A549 (cell line): ENCODE data around the gene SORCS3. TPM values are rescaled to one million over a fixed set of nuclear protein-coding genes. Genes with fewer than 3 reads are reported as not detected.
"Not testable (repeated sequence)": the region's sequence is repeated elsewhere in the genome, so short reads cannot be mapped to it uniquely, and the experiment has no call there.

Experiments used
- ATAC-seq, 2 experiments: fragments of 200-7000 bp in 1 of 2; fragments of >200 bp in 1 of 2; cut with Nextera tagmentation in 1 of 2; cut with Tn5 transposase in 1 of 2; 3 replicates each; pipeline versions ENCODE4 v1.8.0 to v1.9.1; 2018 to 2020; ENCODE audit warnings: mild to moderate bottlenecking in 1 of 2, moderate library complexity in 1 of 2
- CTCF ChIA-PET: fragments of 300-600 bp; sonication (Branson Sonifier 250); formaldehyde crosslinking; extraction: SDS; loops from one replicate; lab custom pipeline; 2021; ENCODE audit warnings: antibody characterized with exemption, inconsistent platforms; lab: Yijun Ruan, JAX
- POLR2A ChIA-PET: fragments of 350-600 bp; formaldehyde crosslinking; extraction: SDS; loops from one replicate; lab custom pipeline; 2021; ENCODE audit warnings: antibody characterized with exemption, inconsistent platforms; lab: Yijun Ruan, JAX
- DNase-seq, 2 experiments: peaks; one replicate each; pipeline versions ENCODE4 v3.0.0 to v3.0.0-alpha.2; 2011 to 2016; ENCODE audit warnings: low read depth in 1 of 2, low spot score in 1 of 2
- FAIRE-seq: peaks from 2 replicates; lab custom pipeline; 2011; peaks lifted over from hg19 to GRCh38; lab: Jason Lieb, UNC
- H3K27ac ChIP-seq, 2 experiments: fragments of >200 bp; sonication (Bioruptor Twin); formaldehyde crosslinking; 3 replicates each; pipeline ENCODE4 v1.5.1; 2016 to 2017
- H3K4me1 ChIP-seq: fragments of >200 bp; sonication (Bioruptor Twin); formaldehyde crosslinking; 3 replicates; pipeline ENCODE4 v1.6.1; 2016
- H3K4me2 ChIP-seq: fragments of >200 bp; sonication (Bioruptor Twin); formaldehyde crosslinking; 3 replicates; pipeline ENCODE4 v1.6.1; 2016
- H3K4me3 ChIP-seq: fragments of >200 bp; sonication (Bioruptor Twin); formaldehyde crosslinking; 3 replicates; pipeline ENCODE4 v1.5.1; 2016
- H3K9me3 ChIP-seq: fragments of >200 bp; sonication (Bioruptor Twin); formaldehyde crosslinking; 3 replicates; pipeline ENCODE4 v1.6.1; 2016
- CHD4 ChIP-seq: fragments of 200-600 bp; sonication (generic); IDR thresholded peaks from 2 replicates; pipeline ENCODE4 v1.6.1; 2016; ENCODE audit warnings: antibody characterized with exemption, mild to moderate bottlenecking, borderline replicate concordance
- EHMT2 ChIP-seq: fragments of 200-600 bp; sonication (generic); IDR thresholded peaks from 2 replicates; pipeline ENCODE4 v1.6.1; 2016; ENCODE audit warnings: antibody characterized with exemption, low read depth, mild to moderate bottlenecking, moderate library complexity
- ESRRA ChIP-seq: fragments of 150-350 bp; IDR thresholded peaks from 2 replicates; pipeline ENCODE4 v1.6.1; 2014; ENCODE audit warnings: mild to moderate bottlenecking, low read length, borderline replicate concordance
- FOSB ChIP-seq: fragments of 250-450 bp; sonication (Bioruptor Pico); IDR thresholded peaks from 2 replicates; pipeline ENCODE4 v1.5.0; 2020; ENCODE audit warnings: mild to moderate bottlenecking, moderate library complexity
- FOSL2 ChIP-seq, 2 experiments: fragments of 450-650 bp in 1 of 2; fragments of >200 bp in 1 of 2; sonication (Bioruptor Twin) in 1 of 2; formaldehyde crosslinking; IDR thresholded peaks; 2 replicates each; pipeline versions ENCODE4 v1.5.0 to v1.6.1; 2016 to 2020; ENCODE audit warnings: mild to moderate bottlenecking in 1 of 2, moderate library complexity in 1 of 2
- HDAC2 ChIP-seq: fragments of 200-600 bp; sonication (generic); IDR thresholded peaks from 2 replicates; pipeline ENCODE4 v1.6.1; 2016
- JUNB ChIP-seq: fragments of >200 bp; sonication (Bioruptor Twin); formaldehyde crosslinking; IDR thresholded peaks from 2 replicates; pipeline ENCODE4 v1.6.1; 2016
- KDM1A ChIP-seq: fragments of 200-600 bp; sonication (generic); IDR thresholded peaks from 2 replicates; pipeline ENCODE4 v1.6.1; 2016; ENCODE audit warnings: low read depth, mild to moderate bottlenecking
- KDM5A ChIP-seq: fragments of 200-600 bp; sonication (generic); IDR thresholded peaks from 2 replicates; pipeline ENCODE4 v1.6.1; 2016; ENCODE audit warnings: antibody characterized with exemption, mild to moderate bottlenecking
- MAZ ChIP-seq: fragments of 150-350 bp; IDR thresholded peaks from 2 replicates; pipeline ENCODE4 v1.6.1; 2014; ENCODE audit warnings: antibody characterized with exemption, low read depth, low read length, borderline replicate concordance
- MYC ChIP-seq: IDR thresholded peaks from 2 replicates; pipeline ENCODE4 v1.6.1; 2012; ENCODE audit warnings: mild to moderate bottlenecking, inconsistent platforms, low read length, improper control_type of control experiment, borderline replicate concordance
- NR3C1 ChIP-seq: fragments of >200 bp; sonication (Bioruptor Twin); formaldehyde crosslinking; IDR thresholded peaks from 3 replicates; pipeline ENCODE4 v1.6.1; 2017
- POLR2AphosphoS2 ChIP-seq: conservative IDR thresholded peaks from 2 replicates; pipeline ENCODE4 v1.6.1; 2012; ENCODE audit warnings: low read length, improper control_type of control experiment, inconsistent platforms
- RCOR1 ChIP-seq: fragments of 150-350 bp; IDR thresholded peaks from 2 replicates; pipeline ENCODE4 v1.6.1; 2014; ENCODE audit warnings: antibody characterized with exemption, low read length, low read depth
- RFX5 ChIP-seq: fragments of 450-650 bp; IDR thresholded peaks from 2 replicates; pipeline ENCODE4 v1.7.1; 2014; ENCODE audit warnings: antibody characterized with exemption, mild to moderate bottlenecking, moderate library complexity
- RNF2 ChIP-seq: fragments of 200-600 bp; sonication (generic); IDR thresholded peaks from 2 replicates; pipeline ENCODE4 v1.6.1; 2016; ENCODE audit warnings: low read depth, mild to moderate bottlenecking, antibody characterized with exemption, moderate library complexity, borderline replicate concordance
- SMC3 ChIP-seq: fragments of >200 bp; sonication (Bioruptor Twin); formaldehyde crosslinking; IDR thresholded peaks from 3 replicates; pipeline ENCODE4 v1.6.1; 2018; ENCODE audit warnings: inconsistent platforms
- SREBF2 ChIP-seq: fragments of 450-650 bp; IDR thresholded peaks from 2 replicates; pipeline ENCODE4 v1.6.1; 2014; ENCODE audit warnings: mild to moderate bottlenecking, moderate library complexity
- TFCP2L1 ChIP-seq: fragments of 250-450 bp; sonication (Bioruptor Pico); IDR thresholded peaks from 2 replicates; pipeline ENCODE4 v1.5.0; 2021; ENCODE audit warnings: mild to moderate bottlenecking
- TP53 ChIP-seq: fragments of 250-450 bp; sonication (Bioruptor Pico); IDR thresholded peaks from 2 replicates; pipeline ENCODE4 v1.5.0; 2021; ENCODE audit warnings: mild to moderate bottlenecking, moderate library complexity
- ZC3H11A ChIP-seq: fragments of 450-650 bp; IDR thresholded peaks from 2 replicates; pipeline ENCODE4 v1.6.1; 2014; ENCODE audit warnings: antibody characterized with exemption, mild to moderate bottlenecking
- ZFP36 ChIP-seq: fragments of 450-650 bp; IDR thresholded peaks from 2 replicates; pipeline ENCODE4 v1.6.1; 2014; ENCODE audit warnings: borderline replicate concordance; ENCODE audit not compliant: partially characterized antibody
- WGBS: methylation state at CpG from one replicate; pipeline ENCODE4 v1.1.6; 2017; ENCODE audit errors: missing lambda C conversion rate; 5-methylcytosine and 5-hydroxymethylcytosine counted together
- polyA plus RNA-seq, 4 experiments: library from polyadenylated mRNA; depleted of rRNA in 3 of 4; stranded (reverse); fragments of >200 nt; fragmentation: RNase III in 1 of 4; extraction: RNeasy Plus Mini Kit Qiagen cat#74134 plus additional on column Dnase treatment in 1 of 4; gene quantifications; 2 replicates in 3 of 4; 3 replicates in 1 of 4; pipeline ENCODE4 v1.2.3, GENCODE V29; 2011 to 2017
- TF ChIP-seq, protein P1 (sequence below): fragments of >200 bp; sonication (Bioruptor Twin); formaldehyde crosslinking; IDR thresholded peaks from 2 replicates; pipeline ENCODE4 v1.6.1; 2016
- TF ChIP-seq, protein P2 (sequence below): IDR thresholded peaks from 2 replicates; pipeline ENCODE4 v1.6.1; 2012
- TF ChIP-seq, protein P3 (sequence below): IDR thresholded peaks from 2 replicates; pipeline ENCODE4 v1.6.1; 2012
- TF ChIP-seq, protein P4 (sequence below): IDR thresholded peaks from 2 replicates; pipeline ENCODE4 v1.6.1; 2012; ENCODE audit warnings: low read depth, borderline replicate concordance
- TF ChIP-seq, protein P5 (sequence below): fragments of >200 bp; sonication (Bioruptor Twin); formaldehyde crosslinking; IDR thresholded peaks from 3 replicates; pipeline ENCODE4 v1.6.1; 2016

SORCS3 gene
- polyA plus RNA-seq, 2 of the 4 experiments (the other 2 are of a cell fraction): not detected

DNA sequence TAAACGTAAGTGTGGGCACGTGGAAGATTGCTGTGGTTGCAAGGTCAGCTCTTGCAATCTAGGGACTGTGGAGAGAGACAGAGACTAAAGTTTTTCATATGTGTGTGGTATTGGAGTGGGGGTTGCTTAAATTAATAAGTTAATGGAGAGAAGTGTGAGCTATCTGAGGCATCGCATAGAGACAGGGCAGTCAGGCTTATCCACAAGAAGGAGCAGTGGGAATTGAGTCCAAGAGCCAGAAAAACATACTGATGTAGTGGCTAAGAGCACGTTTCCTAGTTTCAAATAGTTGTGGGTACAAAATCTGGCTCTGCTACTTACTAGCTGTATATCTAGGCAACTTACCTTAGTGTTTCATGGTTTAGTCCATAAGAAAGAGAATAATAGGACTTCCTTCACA is 65.8 kb downstream of the SORCS3 start:
- WGBS: 9% methylated on average over 4 of the region's 4 CpGs
- no peak overlapping the region for H3K4me3 ChIP-seq
- TF ChIP-seq, protein P1, sequence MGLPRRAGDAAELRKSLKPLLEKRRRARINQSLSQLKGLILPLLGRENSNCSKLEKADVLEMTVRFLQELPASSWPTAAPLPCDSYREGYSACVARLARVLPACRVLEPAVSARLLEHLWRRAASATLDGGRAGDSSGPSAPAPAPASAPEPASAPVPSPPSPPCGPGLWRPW: no peak
- no peak for TF ChIP-seq MAZ
- no peak for TF ChIP-seq ZFP36
- TF ChIP-seq EHMT2: no peak
- TF ChIP-seq CHD4: no peak
- TF ChIP-seq SMC3: no peak
- TF ChIP-seq MYC: no peak
- TF ChIP-seq ZC3H11A: no peak
- no peak for TF ChIP-seq TFCP2L1
- TF ChIP-seq SREBF2: no peak
- no peak for TF ChIP-seq JUNB
- no peak for TF ChIP-seq KDM5A
- TF ChIP-seq, protein P2, sequence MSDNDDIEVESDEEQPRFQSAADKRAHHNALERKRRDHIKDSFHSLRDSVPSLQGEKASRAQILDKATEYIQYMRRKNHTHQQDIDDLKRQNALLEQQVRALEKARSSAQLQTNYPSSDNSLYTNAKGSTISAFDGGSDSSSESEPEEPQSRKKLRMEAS: no peak
- TF ChIP-seq, protein P3, sequence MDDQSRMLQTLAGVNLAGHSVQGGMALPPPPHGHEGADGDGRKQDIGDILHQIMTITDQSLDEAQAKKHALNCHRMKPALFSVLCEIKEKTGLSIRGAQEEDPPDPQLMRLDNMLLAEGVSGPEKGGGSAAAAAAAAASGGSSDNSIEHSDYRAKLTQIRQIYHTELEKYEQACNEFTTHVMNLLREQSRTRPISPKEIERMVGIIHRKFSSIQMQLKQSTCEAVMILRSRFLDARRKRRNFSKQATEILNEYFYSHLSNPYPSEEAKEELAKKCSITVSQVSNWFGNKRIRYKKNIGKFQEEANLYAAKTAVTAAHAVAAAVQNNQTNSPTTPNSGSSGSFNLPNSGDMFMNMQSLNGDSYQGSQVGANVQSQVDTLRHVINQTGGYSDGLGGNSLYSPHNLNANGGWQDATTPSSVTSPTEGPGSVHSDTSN: no peak
- no peak for TF ChIP-seq FOSB
- TF ChIP-seq, protein P4, sequence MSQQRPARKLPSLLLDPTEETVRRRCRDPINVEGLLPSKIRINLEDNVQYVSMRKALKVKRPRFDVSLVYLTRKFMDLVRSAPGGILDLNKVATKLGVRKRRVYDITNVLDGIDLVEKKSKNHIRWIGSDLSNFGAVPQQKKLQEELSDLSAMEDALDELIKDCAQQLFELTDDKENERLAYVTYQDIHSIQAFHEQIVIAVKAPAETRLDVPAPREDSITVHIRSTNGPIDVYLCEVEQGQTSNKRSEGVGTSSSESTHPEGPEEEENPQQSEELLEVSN: no peak
- TF ChIP-seq RNF2: no peak
- TF ChIP-seq RFX5: no peak
- DNase-seq: no peak
- ATAC-seq: no peak
- no peaks in the 10 kb centered on the region for H3K9me3 ChIP-seq
- CTCF ChIA-PET: interaction anchor here (0.6 kb wide), 1 partner anchor 449 kb away, joined by 3 read pairs; no protein-coding TSS in a partner anchor
- FAIRE-seq: no peak
- no peaks in the 10 kb centered on the region for H3K4me1 ChIP-seq
- POLR2A ChIA-PET: no interaction called here
- H3K4me2 ChIP-seq: no peak overlapping the region
- H3K27ac ChIP-seq: no peak overlapping the region

DNA sequence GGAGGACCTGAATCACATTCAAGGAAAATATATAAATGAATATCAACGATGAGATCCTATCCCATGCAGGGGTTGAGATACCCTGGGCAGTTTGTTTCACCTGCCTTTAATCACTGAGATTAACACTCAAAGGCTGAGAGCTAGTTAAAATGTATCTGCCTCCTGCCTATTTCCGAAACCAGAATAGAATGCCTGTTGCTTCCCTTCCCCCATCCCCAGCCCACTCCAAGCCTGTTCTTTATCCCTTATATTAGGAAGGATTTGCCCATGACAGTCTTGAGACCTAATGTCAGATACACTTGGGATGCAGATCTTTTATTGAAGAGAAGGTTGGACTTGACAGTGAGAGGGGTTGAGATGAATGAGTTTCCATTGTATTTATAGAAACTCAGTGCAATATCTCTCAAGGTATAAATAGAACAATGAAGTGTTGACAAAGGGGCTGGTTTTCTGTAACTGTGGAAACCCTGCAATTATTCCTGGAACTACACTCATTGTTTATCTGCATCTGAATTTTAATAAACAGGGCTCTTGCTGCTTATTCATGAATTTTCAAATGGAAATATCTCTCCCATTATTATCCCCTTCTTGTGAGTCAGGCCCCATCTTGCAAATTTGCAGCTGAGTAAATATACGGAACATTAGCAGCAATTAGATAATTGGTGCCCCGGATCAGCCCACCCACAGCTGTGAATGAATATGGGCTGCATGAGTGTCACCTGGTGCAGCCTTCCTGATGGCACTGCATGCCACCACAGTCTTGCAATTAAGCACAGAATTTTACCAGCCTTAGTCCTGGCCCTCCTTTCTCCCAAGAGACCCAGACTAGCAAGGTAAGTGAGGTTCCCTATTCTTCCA is 66.7 kb downstream of the SORCS3 start:
- Histone ChIP-seq H3K4me1 (no peaks in the 10 kb centered on the region), H3K27ac (no peak overlapping the region), H3K4me2 (no peak overlapping the region), H3K9me3 (no peaks in the 10 kb centered on the region)
- ChIA-PET CTCF (no interaction called here), POLR2A (no interaction called here)
- ATAC-seq: no peak
- 0% methylated on average over 4 of the region's 4 CpGs for WGBS
- DNase-seq: no peak
- no peak for TF ChIP-seq KDM1A
- no peak for TF ChIP-seq NR3C1
- TF ChIP-seq HDAC2: no peak
- no peak for TF ChIP-seq SMC3
- TF ChIP-seq ZC3H11A: no peak
- TF ChIP-seq, protein P1: no peak
- TF ChIP-seq, all 56 proteins: peak for 0
- no peak overlapping the region for H3K4me3 ChIP-seq
- FAIRE-seq: no peak

DNA sequence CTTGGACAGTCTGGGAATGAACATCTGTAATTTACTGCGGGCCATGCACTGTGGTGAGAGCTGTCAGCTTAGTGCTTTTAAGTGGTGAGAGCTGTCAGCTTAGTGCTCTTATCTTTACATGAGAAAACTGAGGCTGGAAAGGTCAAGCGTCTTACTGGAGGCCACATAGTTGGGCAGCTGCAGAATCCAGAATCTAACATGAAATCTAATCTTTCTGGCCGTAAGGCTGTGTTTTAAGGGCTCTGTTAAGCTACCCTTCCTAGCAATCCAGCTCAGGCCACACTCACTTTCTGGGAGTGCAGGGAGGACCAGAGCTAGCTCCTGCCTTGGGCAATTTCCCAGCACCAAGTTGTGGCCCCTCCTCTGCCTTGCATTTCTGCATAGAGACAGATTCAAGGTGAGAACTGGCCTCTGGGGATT is 70.2 kb downstream of the SORCS3 start:
- DNase-seq: no peak
- H3K4me3 ChIP-seq: no peak overlapping the region
- 0% methylated on average over 3 of the region's 3 CpGs for WGBS
- no peak for ATAC-seq
- TF ChIP-seq RCOR1 (no peak), JUNB (no peak), POLR2AphosphoS2 (no peak), FOSL2 (IDR thresholded peaks at IDR 0.05) (no peak), FOSL2 (CRISPR knock-in tag; IDR thresholded peaks at IDR 0.05) (no peak), TP53 (no peak), ESRRA (no peak), SMC3 (no peak), CHD4 (no peak)
- TF ChIP-seq, protein P5, sequence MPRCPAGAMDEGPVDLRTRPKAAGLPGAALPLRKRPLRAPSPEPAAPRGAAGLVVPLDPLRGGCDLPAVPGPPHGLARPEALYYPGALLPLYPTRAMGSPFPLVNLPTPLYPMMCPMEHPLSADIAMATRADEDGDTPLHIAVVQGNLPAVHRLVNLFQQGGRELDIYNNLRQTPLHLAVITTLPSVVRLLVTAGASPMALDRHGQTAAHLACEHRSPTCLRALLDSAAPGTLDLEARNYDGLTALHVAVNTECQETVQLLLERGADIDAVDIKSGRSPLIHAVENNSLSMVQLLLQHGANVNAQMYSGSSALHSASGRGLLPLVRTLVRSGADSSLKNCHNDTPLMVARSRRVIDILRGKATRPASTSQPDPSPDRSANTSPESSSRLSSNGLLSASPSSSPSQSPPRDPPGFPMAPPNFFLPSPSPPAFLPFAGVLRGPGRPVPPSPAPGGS: no peak
- FAIRE-seq: no peak
- no peak overlapping the region for H3K4me2 ChIP-seq
- no peaks in the 10 kb centered on the region for H3K9me3 ChIP-seq
- ChIA-PET POLR2A (no interaction called here), CTCF (no interaction called here)
- H3K4me1 ChIP-seq: no peaks in the 10 kb centered on the region
- H3K27ac ChIP-seq: no peak overlapping the region

DNA sequence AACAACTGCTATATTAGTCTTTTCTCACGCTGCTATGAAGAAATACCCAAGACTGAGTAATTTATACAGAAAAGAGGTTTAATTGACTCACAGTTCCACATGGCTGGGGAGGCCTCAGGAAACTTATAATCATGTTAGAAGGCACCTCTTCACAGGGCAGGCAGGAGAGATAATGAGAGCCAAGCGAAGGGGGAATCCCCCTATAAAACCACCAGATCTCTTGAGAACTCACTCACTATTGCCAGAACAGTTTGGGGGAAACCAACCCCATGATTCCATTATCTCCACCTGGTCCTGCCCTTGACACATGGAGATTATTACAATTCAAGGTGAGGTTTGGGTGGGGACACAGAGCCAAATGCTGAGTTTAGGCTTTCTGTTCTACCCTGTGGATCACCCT is 89.5 kb downstream of the SORCS3 start:
- H3K4me2 ChIP-seq, CTCF ChIA-PET, FAIRE-seq, H3K4me1 ChIP-seq, DNase-seq, POLR2A ChIA-PET, ATAC-seq, H3K9me3 ChIP-seq, H3K4me3 ChIP-seq, H3K27ac ChIP-seq: not testable (repeated sequence)
- 0% methylated on average over 2 of the region's 2 CpGs for WGBS
